Mesenteric fat pad (tissue), 1 donor: ENCODE data around the gene EPB41L1. TPM values are rescaled to one million over a fixed set of nuclear protein-coding genes. Genes with fewer than 3 reads are reported as not detected.

Experiments
- DNase-seq: peaks from one replicate; pipeline ENCODE4 v3.0.0-alpha.2; 2020; ENCODE audit warnings: low spot score
- total RNA-seq: library from RNA; stranded (reverse); fragmentation: NEBNext Ultra II Directional; extraction: Animal tissue kit (Norgen Biotek cat#: 25700); gene quantifications from one replicate; pipeline ENCODE4 v1.2.1, GENCODE V29; 2021
- donor health status: DM: yes; HTN: yes; CAD: no.

EPB41L1 gene
- total RNA-seq, 1 donor from 2014 or later: 59.7 TPM

DNA sequence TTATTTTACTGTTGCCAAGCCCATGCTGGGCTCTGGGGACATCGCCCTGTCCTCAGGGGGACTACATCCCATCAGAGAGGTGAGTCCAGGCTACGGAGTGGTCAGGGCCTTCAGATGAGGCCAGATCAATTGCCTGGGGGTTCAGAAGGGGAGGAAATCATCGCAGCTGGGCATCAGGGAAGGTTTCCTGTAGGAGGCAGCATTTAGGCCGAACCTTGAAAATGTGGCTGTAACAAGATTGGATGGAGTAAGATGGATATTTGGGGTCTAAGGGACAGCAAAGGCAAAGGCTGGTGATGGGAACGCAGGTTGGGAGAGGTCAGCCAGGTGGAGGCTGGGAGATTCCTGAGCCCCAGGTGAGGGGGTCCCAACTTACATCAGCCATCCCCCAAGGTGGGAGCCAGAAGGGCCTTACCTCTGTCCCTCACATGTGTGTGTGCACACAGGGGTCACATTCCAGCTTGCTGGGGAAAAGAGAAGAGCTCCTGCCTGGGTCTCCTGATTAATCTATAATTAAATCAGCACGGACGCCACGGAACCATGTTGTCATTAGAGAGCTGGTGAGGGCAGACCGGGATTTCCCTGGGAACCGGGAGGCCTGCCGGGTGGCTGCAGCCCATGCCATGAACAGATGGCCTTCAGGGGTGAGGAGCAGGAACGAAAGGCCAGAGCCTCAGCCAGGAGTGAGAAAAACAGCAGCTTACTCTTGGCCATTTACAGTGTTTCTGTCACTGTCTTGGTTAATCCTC is 121.1 kb downstream of the EPB41L1 start:
- DNase-seq: peak; percentile 71

DNA sequence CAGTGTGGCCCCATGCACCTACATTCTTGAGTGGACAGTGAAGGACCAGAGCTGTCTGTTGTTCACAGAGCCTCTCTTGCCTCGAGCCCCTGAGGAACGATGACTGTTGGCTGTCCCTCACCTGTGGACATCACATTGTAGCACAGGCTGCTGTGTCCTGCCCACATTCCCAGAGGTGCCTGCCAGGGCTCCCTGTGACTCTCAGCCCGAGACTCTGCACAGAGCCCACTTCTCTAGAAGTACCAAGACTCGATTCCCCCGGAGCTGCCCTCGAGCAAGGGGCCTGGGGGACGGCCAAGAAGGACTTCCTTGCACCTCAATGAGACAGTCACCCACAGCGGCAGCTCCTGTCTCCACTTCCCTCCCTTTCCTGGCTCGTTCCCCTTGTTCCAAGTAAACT is 123.0 kb downstream of the EPB41L1 start:
- no peak for DNase-seq

DNA sequence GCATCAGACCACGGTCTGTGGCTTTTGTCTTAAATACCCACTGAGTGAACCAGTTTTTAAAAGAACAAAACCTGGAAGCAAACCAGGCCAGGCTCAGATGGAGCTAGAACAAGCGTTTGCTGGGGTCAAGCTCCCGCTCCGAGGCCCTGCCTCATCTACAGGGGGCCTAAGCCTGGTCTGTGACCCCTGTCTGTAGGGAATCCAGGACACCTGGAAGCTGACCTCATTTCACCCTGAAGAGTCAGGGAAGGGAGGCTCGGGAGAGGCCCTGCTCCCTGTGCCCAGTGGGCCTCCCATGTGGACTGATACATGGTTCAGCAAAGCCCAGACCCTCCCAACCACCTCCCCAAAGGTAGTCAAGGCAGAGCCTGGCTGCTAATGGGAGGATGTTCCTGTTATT is 124.8 kb downstream of the EPB41L1 start:
- DNase-seq: peak; percentile 51

DNA sequence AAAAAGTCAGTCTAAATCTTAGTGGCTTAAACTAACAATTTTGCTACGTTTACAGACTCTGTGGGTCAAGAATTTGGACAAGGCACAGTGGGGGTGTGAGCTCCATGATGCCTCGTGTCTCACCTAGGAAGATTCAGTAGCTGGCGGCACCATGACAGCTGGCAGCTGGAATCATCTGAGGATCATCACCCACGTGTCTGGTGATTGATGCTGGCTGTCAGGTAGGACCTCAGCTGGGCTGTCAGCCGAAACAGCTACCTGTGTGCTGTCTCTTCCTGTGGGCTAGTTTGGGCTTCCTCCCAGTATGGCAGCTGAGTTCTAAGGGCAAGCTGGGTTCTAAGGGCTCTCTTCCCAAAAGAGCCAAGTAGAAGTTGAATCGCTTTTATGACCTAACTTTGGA is 125.2 kb downstream of the EPB41L1 start:
- no peak for DNase-seq

DNA sequence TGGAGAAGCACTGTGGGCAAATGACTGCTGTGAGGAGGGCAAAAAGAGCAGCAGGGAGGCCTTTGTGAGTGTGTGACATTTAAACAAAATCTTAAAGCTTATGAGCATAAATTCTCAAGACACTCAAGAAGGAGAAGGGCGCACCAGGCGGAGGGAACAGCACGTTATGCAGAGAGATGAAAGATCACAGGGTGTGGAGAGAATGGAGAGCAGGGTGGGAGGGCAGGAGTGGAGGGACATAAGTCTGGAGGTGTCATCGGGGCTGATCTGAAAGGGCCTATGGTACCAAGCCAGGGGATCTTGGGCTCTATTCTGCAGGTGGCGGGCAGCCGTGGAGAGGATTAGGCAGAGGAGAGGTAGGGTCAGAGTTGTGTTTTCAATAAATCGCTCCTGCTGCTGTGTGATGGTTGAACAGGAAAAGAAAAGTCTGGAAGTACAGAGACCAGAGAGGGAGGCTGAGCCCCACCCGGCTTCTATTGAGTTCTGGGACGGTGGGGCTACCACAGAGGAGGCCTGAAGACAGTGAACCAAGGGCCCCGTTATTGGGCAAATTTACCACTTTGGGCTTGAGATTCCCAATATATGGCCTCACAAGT is 127.3 kb downstream of the EPB41L1 start:
- DNase-seq: peak; percentile 67

Other genes with a start within 250 kb of the EPB41L1 start
- gene SCAND1, start 200.2 kb upstream of the EPB41L1 start, total RNA-seq: 66.2 TPM
- gene CNBD2, start 186.2 kb upstream of the EPB41L1 start, total RNA-seq: 2.9 TPM
- 27.1 TPM for gene AAR2, start 81.7 kb downstream of the EPB41L1 start, total RNA-seq
- gene DLGAP4, start 151.6 kb downstream of the EPB41L1 start, total RNA-seq: 83.1 TPM